GM12878 (cell line): ENCODE data around the gene USP2. TPM values are rescaled to one million over a fixed set of nuclear protein-coding genes. Genes with fewer than 3 reads are reported as not detected.
A peak's percentile ranks its signal among the peaks of the same experiment; 100 is the strongest.

Experiments used
- ATAC-seq: fragments of 200-7000 bp; cut with Tn5 transposase; 3 replicates; pipeline ENCODE4 v1.9.1; 2020; ENCODE audit warnings: mild to moderate bottlenecking, moderate library complexity
- BruUV-seq: library from RNA; stranded (reverse); fragments of 400-500 nt; replicated peaks from 2 replicates; lab custom pipeline; 2021; lab: Mats Ljungman, UMichigan
- CTCF ChIA-PET: fragments of 300-600 bp; sonication (Branson Sonifier 250); formaldehyde crosslinking; extraction: SDS; loops from one replicate; lab custom pipeline; 2021; ENCODE audit warnings: inconsistent platforms; lab: Yijun Ruan, JAX
- POLR2A ChIA-PET: fragments of 350-600 bp; formaldehyde crosslinking; extraction: SDS; loops from one replicate; lab custom pipeline; 2021; ENCODE audit warnings: inconsistent platforms; lab: Charles Lee
- RAD21 ChIA-PET: fragments of 300-600 bp; sonication (Branson Sonifier 250); formaldehyde crosslinking; loops from one replicate; lab custom pipeline; 2023; ENCODE audit warnings: antibody characterized with exemption; ENCODE audit not compliant: unreplicated experiment; lab: Charles Lee
- SMC1A ChIA-PET: fragments of 300-600 bp; sonication (Branson Sonifier 250); formaldehyde crosslinking; loops from one replicate; lab custom pipeline; 2023; ENCODE audit not compliant: unreplicated experiment, uncharacterized antibody; lab: Charles Lee
- DNase-seq: peaks from one replicate; pipeline ENCODE4 v3.0.0-alpha.2; 2011; ENCODE audit warnings: low read depth, low spot score
- FAIRE-seq: peaks from 3 replicates; lab custom pipeline; 2011; peaks lifted over from hg19 to GRCh38; lab: Jason Lieb, UNC
- H2AFZ ChIP-seq: 2 replicates; pipeline ENCODE4 v1.6.0; 2011; ENCODE audit warnings: low read depth, low read length, control low read depth; ENCODE audit not compliant: control insufficient read depth
- H3K27ac ChIP-seq: 2 replicates; pipeline ENCODE4 v1.5.1; 2011; ENCODE audit warnings: control low read depth; ENCODE audit not compliant: control insufficient read depth, insufficient read depth
- H3K27me3 ChIP-seq, 2 experiments: replicated peaks in 1 of 2; 2 replicates each; pipeline versions ENCODE4 v1.6.0 to v1.6.1; 2011; ENCODE audit warnings: low read length in 1 of 2; ENCODE audit not compliant: control insufficient read depth in 2 of 2, insufficient read depth in 2 of 2
- H3K36me3 ChIP-seq, 2 experiments: 2 replicates each; pipeline ENCODE4 v1.5.1; 2011; ENCODE audit warnings: low read length in 1 of 2; ENCODE audit not compliant: control insufficient read depth in 2 of 2, insufficient read depth in 2 of 2
- H3K4me1 ChIP-seq: 2 replicates; pipeline ENCODE4 v1.6.1; 2011; ENCODE audit warnings: mild to moderate bottlenecking, low read length, moderate library complexity, mixed read lengths; ENCODE audit not compliant: control insufficient read depth, insufficient read depth
- H3K4me2 ChIP-seq: 2 replicates; pipeline ENCODE4 v1.6.0; 2011; ENCODE audit warnings: control low read depth; ENCODE audit not compliant: control insufficient read depth, insufficient read depth
- H3K4me3 ChIP-seq: fragments of 200-600 bp; sonication (generic); 2 replicates; pipeline ENCODE4 v1.5.1; 2016
- H3K79me2 ChIP-seq: 2 replicates; pipeline ENCODE4 v1.6.0; 2011; ENCODE audit warnings: low read length; ENCODE audit not compliant: control insufficient read depth, insufficient read depth
- H3K9ac ChIP-seq: 2 replicates; pipeline ENCODE4 v1.8.0; 2011; ENCODE audit warnings: low read length, control low read depth, mixed read lengths; ENCODE audit not compliant: control insufficient read depth, insufficient read depth
- H3K9me3 ChIP-seq: replicated peaks from 3 replicates; pipeline ENCODE4 v1.5.1; 2011; ENCODE audit warnings: mild to moderate bottlenecking, low read length; ENCODE audit not compliant: control insufficient read depth, insufficient read depth
- H4K20me1 ChIP-seq: 2 replicates; pipeline ENCODE4 v1.6.0; 2011; ENCODE audit not compliant: control insufficient read depth, insufficient read depth
- BCL3 ChIP-seq: IDR thresholded peaks from 2 replicates; pipeline ENCODE4 v1.6.1; 2011; ENCODE audit warnings: borderline replicate concordance, low read depth, mild to moderate bottlenecking, moderate library complexity, low read length; ENCODE audit not compliant: insufficient read depth, poor library complexity, severe bottlenecking
- CBFB ChIP-seq: IDR thresholded peaks from 2 replicates; pipeline ENCODE4 v1.6.1; 2016; ENCODE audit warnings: antibody characterized with exemption, low read depth
- CBX3 ChIP-seq: fragments of 200-600 bp; sonication (generic); IDR thresholded peaks from 2 replicates; pipeline ENCODE4 v1.6.1; 2016; ENCODE audit warnings: low read depth, borderline replicate concordance
- CEBPB ChIP-seq, 2 experiments: fragments of 150-350 bp in 1 of 2; IDR thresholded peaks; 2 replicates each; pipeline ENCODE4 v1.6.1; 2012 to 2014; ENCODE audit warnings: low read depth in 2 of 2, low read length in 2 of 2, borderline replicate concordance in 1 of 2, inconsistent platforms in 1 of 2
- CHD4 ChIP-seq: fragments of 200-600 bp; sonication (generic); IDR thresholded peaks from 2 replicates; pipeline ENCODE4 v1.6.1; 2016; ENCODE audit warnings: mild to moderate bottlenecking
- DPF2 ChIP-seq: fragments of 450-650 bp; IDR thresholded peaks from 2 replicates; pipeline ENCODE4 v1.6.1; 2017; ENCODE audit warnings: mild to moderate bottlenecking
- HCFC1 ChIP-seq: fragments of 150-350 bp; IDR thresholded peaks from 2 replicates; pipeline ENCODE4 v1.6.1; 2014; ENCODE audit warnings: low read length
- HDGF ChIP-seq: fragments of 450-650 bp; IDR thresholded peaks from 2 replicates; pipeline ENCODE4 v1.6.1; 2016; ENCODE audit warnings: antibody characterized with exemption
- IRF5 ChIP-seq: fragments of 450-650 bp; IDR thresholded peaks from 2 replicates; pipeline ENCODE4 v1.6.1; 2017; ENCODE audit warnings: borderline replicate concordance
- NFYA ChIP-seq: IDR thresholded peaks from 2 replicates; pipeline ENCODE4 v1.6.1; 2011; ENCODE audit warnings: low read depth, mild to moderate bottlenecking, low read length, improper control_type of control experiment, borderline replicate concordance
- RAD21 ChIP-seq: IDR thresholded peaks from 2 replicates; pipeline ENCODE4 v1.6.1; 2011; ENCODE audit warnings: mild to moderate bottlenecking, low read depth, low read length, moderate library complexity; ENCODE audit not compliant: insufficient read depth
- RCOR1 ChIP-seq: conservative IDR thresholded peaks from 2 replicates; pipeline ENCODE4 v1.6.1; 2012; ENCODE audit warnings: low read depth, low read length, improper control_type of control experiment
- SIN3A ChIP-seq: IDR thresholded peaks from 2 replicates; pipeline ENCODE4 v1.6.1; 2012; ENCODE audit warnings: low read depth, low read length, improper control_type of control experiment
- TCF3 ChIP-seq: IDR thresholded peaks from 2 replicates; pipeline ENCODE4 v1.6.1; 2012; ENCODE audit warnings: low read depth, mild to moderate bottlenecking, low read length, borderline replicate concordance; ENCODE audit not compliant: insufficient read depth
- ZNF217 ChIP-seq: fragments of 450-650 bp; IDR thresholded peaks from 2 replicates; pipeline ENCODE4 v1.6.1; 2017; ENCODE audit warnings: antibody characterized with exemption, mild to moderate bottlenecking
- WGBS: methylation state at CpG from one replicate; pipeline ENCODE4 v1.1.6; 2016; ENCODE audit warnings: low lambda C conversion rate; ENCODE audit not compliant: insufficient replicate concordance, insufficient coverage; ENCODE audit errors: missing lambda C conversion rate; 5-methylcytosine and 5-hydroxymethylcytosine counted together
- in situ Hi-C: fragments of 300-500 bp; cut with MboI; formaldehyde crosslinking; loops from 9 replicates; pipeline ENCODE4 v1.14.3; 2018; ENCODE audit warnings: mixed read lengths
- intact Hi-C: fragments of 100-400 bp; cut with micrococcal nuclease; formaldehyde crosslinking; loops from one replicate; pipeline ENCODE4 v1.14.2; 2022; ENCODE audit not compliant: unreplicated experiment
- polyA plus RNA-seq, 11 experiments: library from polyadenylated mRNA; depleted of rRNA in 4 of 11; unstranded in 6 of 11; stranded (reverse) in 5 of 11; fragments of >200 nt; fragmentation: Nextera tagmentation in 4 of 11; fragmentation: Illumina TruSeq in 1 of 11; extraction: Ambion mirVana in 4 of 11; extraction: Trizol in 1 of 11; gene quantifications; 1 replicate in 1 of 11; 2 replicates in 10 of 11; pipeline versions ENCODE4 v1.2.1 to v1.2.3, GENCODE V29; 2011 to 2016; ENCODE audit warnings: inconsistent platforms in 2 of 11, missing spikeins in 2 of 11, low read depth in 1 of 11
- total RNA-seq, 4 experiments: library from RNA; depleted of rRNA in 3 of 4; stranded (reverse); fragments of >200 nt in 3 of 4; fragmentation: Illumina TruSeq in 1 of 4; extraction: Trizol in 1 of 4; gene quantifications; 2 replicates each; pipeline versions ENCODE4 v1.2.1 to v1.2.3, GENCODE V29; 2013 to 2021
- TF ChIP-seq, protein P1 (sequence below): fragments of 450-650 bp; IDR thresholded peaks from 2 replicates; pipeline ENCODE4 v1.6.1; 2016; ENCODE audit warnings: mild to moderate bottlenecking

Gene USP2
- total and polyA plus RNA-seq, 10 of the 15 experiments (the other 5 are each of a cell fraction or from before 2014, with no cell fraction given) = 0.03 to 0.13 (median 0.06) TPM; not detected in 4

- TF ChIP-seq CHD4 (no peak), HCFC1 (no peak), RAD21 (peak; percentile 81), ZNF217 (no peak)
Observed at GRCh38 chr11:119373921-119374631, 7.4 kb downstream of the USP2 start (continued).

GRCh38 chr11:119373059-119373920, 8.2 kb downstream of the USP2 start:
- ChIA-PET RAD21 (interaction anchor here (0.6 to 5.1 kb wide), 6 partner anchors 12 to 104 kb away, joined by 3 to 47 read pairs (median 4); no protein-coding TSS in a partner anchor), POLR2A (no interaction called here), SMC1A (interaction anchor here (1.6 to 5.5 kb wide), 2 partner anchors 18 to 35 kb away, joined by 5 to 31 read pairs; no protein-coding TSS in a partner anchor), CTCF (interaction anchor here (1.0 to 17.9 kb wide), 10 partner anchors 8 to 102 kb away, joined by 3 to 183 read pairs (median 6); no protein-coding TSS in a partner anchor)
- intact Hi-C loops (no loop called here), in situ Hi-C loops (no loop called here)
- no peak for FAIRE-seq
- no TSS peak for BruUV-seq
- H2AFZ ChIP-seq = no peak overlapping the region
- H3K9me3 ChIP-seq = no peaks in the 10 kb centered on the region
- H3K36me3 ChIP-seq = no peaks in the 10 kb centered on the region
- H3K79me2 ChIP-seq = no peaks in the 10 kb centered on the region
- no peak overlapping the region for H3K4me3 ChIP-seq
- H3K4me1 ChIP-seq = no peaks in the 10 kb centered on the region
- H3K27me3 ChIP-seq = 0 out of 4 replicates have a peak, but pooled peaks cover 0 to 1% of the 10 kb centered on the region in 2 experiments
- DNase-seq = no peak
- no peaks in the 10 kb centered on the region for H4K20me1 ChIP-seq
- ATAC-seq = no peak
- WGBS = 45% methylated on average over 23 of the region's 23 CpGs
- no peak overlapping the region for H3K27ac ChIP-seq
- no peak overlapping the region for H3K4me2 ChIP-seq
- no peak overlapping the region for H3K9ac ChIP-seq
- TF ChIP-seq NFYA (no peak), BCL3 (no peak), SIN3A (no peak), DPF2 (no peak), TCF3 (no peak), CEBPB (IDR thresholded peaks at IDR 0.05; ENCODE audit: borderline replicate concordance in 1 of 2, low read depth in 2 of 2, low read length in 2 of 2) (no peak), CBX3 (no peak), HDGF (no peak), CBFB (no peak), IRF5 (no peak), RCOR1 (no peak)
- TF ChIP-seq, protein P1, sequence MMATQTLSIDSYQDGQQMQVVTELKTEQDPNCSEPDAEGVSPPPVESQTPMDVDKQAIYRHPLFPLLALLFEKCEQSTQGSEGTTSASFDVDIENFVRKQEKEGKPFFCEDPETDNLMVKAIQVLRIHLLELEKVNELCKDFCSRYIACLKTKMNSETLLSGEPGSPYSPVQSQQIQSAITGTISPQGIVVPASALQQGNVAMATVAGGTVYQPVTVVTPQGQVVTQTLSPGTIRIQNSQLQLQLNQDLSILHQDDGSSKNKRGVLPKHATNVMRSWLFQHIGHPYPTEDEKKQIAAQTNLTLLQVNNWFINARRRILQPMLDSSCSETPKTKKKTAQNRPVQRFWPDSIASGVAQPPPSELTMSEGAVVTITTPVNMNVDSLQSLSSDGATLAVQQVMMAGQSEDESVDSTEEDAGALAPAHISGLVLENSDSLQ = no peak
